NCI-H69 (cell line): ENCODE results near the gene SRGAP1.
"Not testable (repeated sequence)": the region's sequence is repeated elsewhere in the genome, so short reads cannot be mapped to it uniquely, and the experiment has no call there.

Experiments used
- DNase-seq: peaks from one replicate; lab custom pipeline; 2025; lab: John Stamatoyannopoulos, UW

Gene SRGAP1

GRCh38 chr12:63869656-63870055, 25.2 kb downstream of the SRGAP1 start:
- peak; percentile 16 for DNase-seq

DNA sequence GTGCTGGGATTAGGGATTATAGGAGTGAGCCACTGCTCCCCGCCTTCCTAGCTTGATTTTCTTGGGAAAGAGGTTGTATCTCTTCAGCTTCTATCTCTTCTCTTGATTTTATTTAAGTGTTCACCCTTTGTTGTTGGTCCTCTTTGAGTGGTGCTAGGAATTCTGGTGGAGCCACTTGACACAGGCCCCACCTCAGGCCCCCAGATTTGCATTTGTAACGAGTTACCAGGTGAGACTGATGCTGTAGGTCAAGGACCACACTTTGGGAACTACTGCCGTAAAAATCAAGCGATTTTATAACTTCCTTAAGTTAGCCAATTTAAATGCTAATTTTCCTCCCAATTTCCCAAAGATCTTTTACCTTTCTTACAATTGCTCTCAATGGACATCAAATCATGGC, 26.3 kb downstream of the SRGAP1 start:
- DNase-seq = no peak

GRCh38 chr12:63874897-63875480, 30.5 kb downstream of the SRGAP1 start:
- DNase-seq = no peak

GRCh38 chr12:63875703-63876102, 31.2 kb downstream of the SRGAP1 start:
- no peak for DNase-seq

DNA sequence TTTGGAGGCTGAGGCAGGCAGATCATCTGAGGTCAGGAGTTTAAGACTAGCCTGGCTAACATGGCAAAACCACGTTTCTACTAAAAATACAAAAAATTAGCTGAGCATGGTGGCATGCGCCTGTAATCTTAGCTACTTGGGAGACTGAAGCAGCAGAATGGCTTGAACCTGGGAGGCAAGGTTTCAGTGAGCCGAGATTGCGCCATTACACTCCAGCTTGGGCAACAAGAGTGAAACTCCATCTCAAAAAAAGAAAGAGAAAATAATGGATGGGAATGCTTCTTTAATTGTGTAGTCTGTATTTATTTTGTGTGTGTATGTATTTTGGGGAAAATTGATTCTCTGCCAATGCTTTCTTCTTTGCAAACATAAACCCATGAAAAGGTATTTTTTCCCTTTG, 32.5 kb downstream of the SRGAP1 start:
- DNase-seq = peak; percentile 54

GRCh38 chr12:63877693-63878092, 33.2 kb downstream of the SRGAP1 start:
- DNase-seq = peak; percentile 33

DNA sequence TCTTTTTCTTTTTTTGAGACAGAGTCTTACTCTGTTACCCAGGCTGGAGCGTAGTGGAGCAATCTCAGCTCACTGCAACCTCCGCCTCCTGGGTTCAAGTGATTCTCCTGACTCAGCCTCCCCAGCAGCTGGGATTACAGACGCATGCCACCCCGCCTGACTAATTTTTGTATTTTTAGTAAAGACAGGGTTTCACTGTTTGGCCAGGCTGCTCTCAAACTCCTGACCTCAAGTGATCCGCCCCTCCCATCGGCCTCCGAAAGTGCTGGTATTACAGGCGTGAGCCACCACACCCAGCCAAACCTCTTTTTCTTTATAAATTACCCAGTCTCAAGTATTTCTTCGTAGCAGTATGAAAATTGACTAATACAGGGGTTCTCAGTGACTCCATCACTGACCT, 35.7 kb downstream of the SRGAP1 start:
- DNase-seq = not testable (repeated sequence)

- DNase-seq = peak; percentile 81
These were observed 36.3 kb downstream of the SRGAP1 start for GRCh38 chr12:63880742-63881263.

DNA sequence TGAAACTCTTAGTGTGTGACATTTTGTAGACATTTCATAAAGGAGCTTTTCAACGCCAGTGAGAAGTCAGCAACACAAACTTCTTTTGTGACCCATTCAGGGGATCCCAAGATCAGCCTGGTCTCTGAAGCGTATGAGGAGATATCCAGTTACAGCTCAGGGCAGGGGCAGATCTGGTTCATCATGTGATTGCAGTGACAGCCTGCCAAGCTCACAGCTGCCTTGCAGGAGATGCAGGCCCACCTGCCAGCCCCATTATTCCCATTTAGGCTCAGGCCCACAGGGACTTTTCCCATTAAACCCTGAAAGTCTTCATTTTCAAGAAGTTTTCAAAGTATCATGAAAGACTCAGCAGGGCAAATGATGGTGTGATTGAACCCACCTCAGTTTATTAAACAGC, 38.3 kb downstream of the SRGAP1 start:
- peak; percentile 96 for DNase-seq

DNA sequence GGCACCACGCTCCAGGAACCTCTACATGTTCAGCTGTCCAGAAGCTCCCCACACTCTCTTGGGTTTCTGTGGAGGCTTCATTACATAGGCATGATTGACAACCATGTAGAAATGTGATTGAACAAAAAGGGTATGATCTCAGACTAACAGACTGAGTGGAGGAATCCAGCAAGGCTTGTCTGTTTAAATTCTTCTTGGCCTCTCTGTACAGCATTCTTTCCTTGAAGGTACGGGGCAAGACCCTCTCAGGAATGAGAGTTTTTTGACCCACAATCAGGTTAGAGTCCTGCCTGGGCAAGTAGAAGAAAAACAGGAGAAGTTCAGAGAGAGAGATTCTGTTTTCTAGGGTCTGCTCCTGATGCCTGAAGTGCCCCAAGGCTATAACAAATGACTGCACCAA, 40.9 kb downstream of the SRGAP1 start:
- DNase-seq = no peak

DNA sequence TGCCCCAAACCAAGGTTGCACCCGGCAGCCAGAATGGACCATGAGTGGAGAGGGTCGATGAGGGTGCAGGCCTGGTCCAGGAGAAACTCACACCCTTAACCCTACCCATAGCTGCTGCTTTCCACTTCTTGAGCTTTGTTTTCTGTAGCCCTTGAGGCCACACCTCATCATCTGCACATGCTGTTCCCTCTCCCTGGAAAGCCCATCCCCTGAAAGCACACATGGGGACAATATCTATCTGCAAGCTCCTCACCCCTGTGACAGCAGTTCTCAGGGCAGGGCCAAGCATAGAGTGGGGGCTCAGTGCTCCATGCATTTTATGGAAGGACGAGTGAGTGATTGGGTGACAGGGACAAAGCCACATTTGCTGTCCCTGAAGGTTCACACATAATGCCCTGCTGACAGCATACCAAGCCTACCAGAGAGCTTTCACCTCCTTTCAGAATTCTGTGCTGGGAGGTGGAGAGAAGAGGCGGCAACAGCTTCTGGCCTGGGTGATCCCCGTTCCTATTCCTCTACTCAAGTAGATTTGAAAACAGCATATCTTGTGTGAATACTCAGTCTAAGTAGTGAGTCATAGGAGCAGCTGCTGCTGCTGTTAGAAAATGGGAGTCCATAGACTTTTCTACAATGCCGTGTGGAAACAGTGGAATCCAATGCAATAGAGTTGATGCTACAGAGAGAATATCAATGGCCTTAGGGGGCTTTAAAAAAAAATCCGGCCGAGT, 44.6 kb downstream of the SRGAP1 start:
- DNase-seq = peak; percentile 19

- no peak for DNase-seq
These were observed 45.4 kb downstream of the SRGAP1 start for GRCh38 chr12:63889721-63890509.

GRCh38 chr12:63893170-63893569, 48.7 kb downstream of the SRGAP1 start:
- peak; percentile 46 for DNase-seq

DNA sequence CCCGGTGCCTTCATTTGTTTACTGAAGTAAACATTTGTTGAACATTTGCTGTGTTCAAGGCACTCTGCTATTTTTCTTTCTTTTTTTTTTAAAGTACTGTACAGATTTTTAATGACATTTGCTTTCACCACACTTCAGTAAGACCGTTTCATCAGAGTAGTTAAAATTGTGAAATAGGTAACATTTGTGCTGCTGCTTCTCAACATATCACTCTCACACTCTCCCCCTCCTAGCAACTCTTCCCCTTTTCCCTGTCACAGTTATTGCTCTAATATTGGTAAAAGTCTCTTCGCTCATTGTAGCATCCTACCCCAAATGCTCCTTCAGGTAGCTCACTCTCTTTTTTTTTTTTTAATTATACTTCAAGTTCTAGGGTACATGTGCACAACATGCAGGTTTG, 49.6 kb downstream of the SRGAP1 start:
- DNase-seq = no peak

DNA sequence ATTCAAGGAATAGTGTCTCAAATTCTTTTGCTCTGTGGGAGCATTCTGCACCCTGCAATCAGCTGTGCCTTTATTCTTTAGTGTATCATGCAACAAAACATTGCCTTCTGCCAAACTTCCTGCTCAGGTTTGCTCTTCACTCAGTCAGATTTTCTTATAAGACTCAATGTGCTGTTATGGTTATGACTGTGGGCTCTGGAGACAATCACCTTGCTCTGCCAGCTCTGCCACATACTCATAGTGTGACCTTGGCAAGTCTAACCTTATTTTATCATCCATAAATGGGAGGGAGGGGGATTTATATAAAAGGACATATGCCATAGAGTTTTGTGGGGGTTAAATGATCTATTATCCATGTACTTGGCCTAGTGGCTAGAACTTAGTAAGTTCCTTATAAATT, 51.3 kb downstream of the SRGAP1 start:
- no peak for DNase-seq

- peak; percentile 19 for DNase-seq
These were observed 53.4 kb downstream of the SRGAP1 start for GRCh38 chr12:63897931-63898330.

DNA sequence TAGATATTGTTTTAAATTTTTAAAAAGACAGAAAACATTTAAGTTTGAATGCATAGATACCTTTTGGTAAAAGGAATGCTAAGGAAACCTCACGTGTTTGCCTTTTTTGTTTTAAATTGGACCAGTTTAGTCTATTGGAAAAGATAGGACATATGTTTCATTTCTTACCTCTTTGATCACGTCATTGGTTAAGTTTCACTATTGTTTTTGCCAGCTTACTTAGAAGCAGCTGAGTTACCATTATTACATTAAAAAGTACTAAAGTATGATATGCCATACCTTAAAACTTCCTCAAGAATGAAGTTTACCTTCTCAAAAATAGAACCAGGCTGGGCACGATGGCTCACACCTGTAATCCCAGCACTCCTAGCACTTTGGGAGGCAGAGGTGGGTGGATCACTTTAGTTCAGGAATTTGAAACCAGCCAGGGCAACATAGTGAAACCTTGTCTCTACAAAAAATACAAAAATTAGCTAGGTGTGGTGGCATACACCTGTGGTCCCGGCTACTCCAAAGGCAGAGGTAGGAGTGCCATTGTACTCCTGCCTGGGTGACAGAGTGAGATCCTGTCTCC, 54.4 kb downstream of the SRGAP1 start:
- DNase-seq = no peak

- peak; percentile 59 for DNase-seq
These were observed 54.9 kb downstream of the SRGAP1 start for GRCh38 chr12:63899396-63899795.

- DNase-seq = peak; percentile 74
These were observed 56.7 kb downstream of the SRGAP1 start for GRCh38 chr12:63900922-63901793.

- no peak for DNase-seq
These were observed 60.2 kb downstream of the SRGAP1 start for GRCh38 chr12:63904653-63905052.

GRCh38 chr12:63905544-63905943, 61.0 kb downstream of the SRGAP1 start:
- DNase-seq = peak; percentile 64
